Chondrocyte (in vitro differentiated cells): ENCODE measurements around the gene ZDHHC6. TPM values are rescaled to one million over a fixed set of nuclear protein-coding genes. Genes with fewer than 3 reads are reported as not detected.
"Not testable (repeated sequence)": the region's sequence is repeated elsewhere in the genome, so short reads cannot be mapped to it uniquely, and the experiment has no call there.

ENCODE experiments used
- DNase-seq: peaks from one replicate; pipeline ENCODE4 v3.0.0; 2021; ENCODE audit warnings: mixed read lengths, low spot score
- H3K27ac Mint-ChIP-seq: one replicate; pipeline ENCODE4 v1.8.0; 2021; ENCODE audit warnings: mild to moderate bottlenecking, moderate library complexity, mixed read lengths; ENCODE audit not compliant: unreplicated experiment
- H3K27me3 Mint-ChIP-seq: 2 replicates; pipeline ENCODE4 v1.8.0; 2021; ENCODE audit warnings: low read depth, mixed read lengths
- H3K36me3 Mint-ChIP-seq: 2 replicates; pipeline ENCODE4 v1.8.0; 2021; ENCODE audit warnings: low read depth, mixed read lengths
- H3K4me1 Mint-ChIP-seq: 2 replicates; pipeline ENCODE4 v1.8.0; 2021; ENCODE audit warnings: low read depth, mild to moderate bottlenecking, mixed read lengths
- H3K4me3 Mint-ChIP-seq: one replicate; pipeline ENCODE4 v1.8.0; 2021; ENCODE audit warnings: mild to moderate bottlenecking, moderate library complexity, mixed read lengths; ENCODE audit not compliant: unreplicated experiment
- H3K9me3 Mint-ChIP-seq: 2 replicates; pipeline ENCODE4 v1.8.0; 2021; ENCODE audit warnings: low read depth, mixed read lengths
- total RNA-seq: library from RNA; stranded (reverse); gene quantifications from 3 replicates; pipeline ENCODE4 v1.2.1, GENCODE V29; 2021
- TF ChIP-seq, protein P1 (sequence below): fragments of 200-600 bp; sonication (generic); IDR thresholded peaks from 2 replicates; pipeline ENCODE4 v1.5.0; 2021; ENCODE audit warnings: antibody characterized with exemption, mild to moderate bottlenecking, moderate library complexity

Gene ZDHHC6
- total RNA-seq, 1 donor from 2014 or later: 23.4 TPM

DNA sequence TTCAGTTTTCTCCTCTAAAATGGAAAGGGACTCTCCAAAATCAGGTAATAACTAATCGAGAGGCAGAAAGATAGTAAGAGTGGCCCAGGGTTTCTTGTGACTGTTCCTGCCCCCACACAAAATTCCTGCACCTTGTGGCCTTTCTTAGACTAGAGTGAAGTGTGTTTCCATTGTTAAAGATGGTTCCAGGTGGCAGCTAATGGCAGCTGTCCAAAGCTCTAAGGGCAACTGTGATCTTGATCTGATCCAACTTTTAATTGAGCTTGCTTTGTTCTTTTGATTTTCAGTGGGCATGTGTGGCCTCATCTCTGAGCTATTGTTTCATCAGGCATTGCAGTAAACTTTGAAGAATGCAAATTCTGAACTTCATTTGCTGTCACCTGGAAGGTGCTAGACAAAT is 53.4 kb downstream of the ZDHHC6 start:
- Mint-ChIP-seq H3K9me3 (no peaks in the 10 kb centered on the region), H3K4me1 (no peaks in the 10 kb centered on the region), H3K27me3 (peaks cover 2% of the 10 kb centered on the region), H3K4me3 (no peak overlapping the region), H3K36me3 (peaks cover 3% of the 10 kb centered on the region), H3K27ac (no peak overlapping the region)
- TF ChIP-seq, protein P1, sequence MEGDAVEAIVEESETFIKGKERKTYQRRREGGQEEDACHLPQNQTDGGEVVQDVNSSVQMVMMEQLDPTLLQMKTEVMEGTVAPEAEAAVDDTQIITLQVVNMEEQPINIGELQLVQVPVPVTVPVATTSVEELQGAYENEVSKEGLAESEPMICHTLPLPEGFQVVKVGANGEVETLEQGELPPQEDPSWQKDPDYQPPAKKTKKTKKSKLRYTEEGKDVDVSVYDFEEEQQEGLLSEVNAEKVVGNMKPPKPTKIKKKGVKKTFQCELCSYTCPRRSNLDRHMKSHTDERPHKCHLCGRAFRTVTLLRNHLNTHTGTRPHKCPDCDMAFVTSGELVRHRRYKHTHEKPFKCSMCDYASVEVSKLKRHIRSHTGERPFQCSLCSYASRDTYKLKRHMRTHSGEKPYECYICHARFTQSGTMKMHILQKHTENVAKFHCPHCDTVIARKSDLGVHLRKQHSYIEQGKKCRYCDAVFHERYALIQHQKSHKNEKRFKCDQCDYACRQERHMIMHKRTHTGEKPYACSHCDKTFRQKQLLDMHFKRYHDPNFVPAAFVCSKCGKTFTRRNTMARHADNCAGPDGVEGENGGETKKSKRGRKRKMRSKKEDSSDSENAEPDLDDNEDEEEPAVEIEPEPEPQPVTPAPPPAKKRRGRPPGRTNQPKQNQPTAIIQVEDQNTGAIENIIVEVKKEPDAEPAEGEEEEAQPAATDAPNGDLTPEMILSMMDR: no peak
- DNase-seq: no peak

DNA sequence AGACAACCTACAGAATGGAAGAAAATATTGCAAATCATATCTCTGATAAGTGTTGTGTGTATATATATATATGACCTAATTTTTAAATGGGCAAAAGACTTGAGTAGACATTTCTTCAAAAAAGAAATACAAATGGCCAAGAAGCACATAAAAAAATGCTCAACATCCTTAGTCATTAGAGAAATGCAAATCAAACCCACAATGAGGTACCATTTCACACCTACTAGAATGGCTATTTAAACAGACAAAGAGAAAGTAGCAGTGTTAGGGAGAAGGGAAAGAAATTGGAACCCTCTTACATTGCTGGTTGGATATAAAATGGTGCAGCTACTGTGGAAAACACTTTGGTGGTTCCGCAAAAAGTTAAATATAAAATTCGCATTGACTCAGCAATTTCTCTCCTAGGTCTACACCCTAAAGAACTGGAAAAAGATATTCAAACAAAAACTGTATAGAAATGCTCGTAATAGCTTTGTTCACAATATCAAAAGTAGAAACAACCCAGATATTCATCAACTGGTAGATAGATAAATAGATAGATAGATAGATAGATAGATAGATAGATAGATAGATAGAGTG is 56.5 kb downstream of the ZDHHC6 start:
- DNase-seq: no peak
- Mint-ChIP-seq H3K36me3 (peaks cover 3% of the 10 kb centered on the region), H3K27me3 (peaks cover 3% of the 10 kb centered on the region), H3K9me3 (no peaks in the 10 kb centered on the region), H3K4me3 (no peak overlapping the region), H3K27ac (no peak overlapping the region), H3K4me1 (no peaks in the 10 kb centered on the region)
- TF ChIP-seq, protein P1: no peak

DNA sequence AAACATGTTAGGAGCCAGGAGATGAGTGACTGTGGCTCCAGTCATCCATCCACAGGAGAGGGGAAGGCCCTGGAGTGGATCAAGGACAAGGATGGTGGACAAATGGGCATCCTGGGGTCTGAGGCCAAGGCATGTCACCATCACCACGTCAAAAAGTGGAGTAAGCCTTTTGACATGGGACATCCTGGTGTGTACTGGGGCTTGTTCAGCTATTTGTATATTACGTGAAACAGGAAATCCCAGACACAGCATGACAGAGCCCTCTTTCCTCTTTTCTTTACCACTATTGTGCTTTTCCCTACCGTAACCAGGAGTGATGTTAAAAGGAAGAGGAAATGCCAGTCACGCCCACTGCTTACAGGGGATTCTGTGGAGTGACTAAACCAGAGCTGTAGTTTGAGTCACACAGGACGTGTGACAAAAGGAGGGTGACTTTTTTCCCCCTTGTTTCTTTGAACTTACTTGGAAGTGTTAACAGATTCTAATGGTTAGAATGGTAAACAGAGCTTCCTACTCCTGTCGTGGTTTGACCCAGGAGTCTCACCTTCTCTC is 57.4 kb downstream of the ZDHHC6 start:
- no peaks in the 10 kb centered on the region for H3K9me3 Mint-ChIP-seq
- H3K4me1 Mint-ChIP-seq: no peaks in the 10 kb centered on the region
- H3K27ac Mint-ChIP-seq: no peak overlapping the region
- H3K4me3 Mint-ChIP-seq: no peak overlapping the region
- peaks cover 3% of the 10 kb centered on the region for H3K27me3 Mint-ChIP-seq
- DNase-seq: no peak
- TF ChIP-seq, protein P1: no peak
- peaks cover 3% of the 10 kb centered on the region for H3K36me3 Mint-ChIP-seq

DNA sequence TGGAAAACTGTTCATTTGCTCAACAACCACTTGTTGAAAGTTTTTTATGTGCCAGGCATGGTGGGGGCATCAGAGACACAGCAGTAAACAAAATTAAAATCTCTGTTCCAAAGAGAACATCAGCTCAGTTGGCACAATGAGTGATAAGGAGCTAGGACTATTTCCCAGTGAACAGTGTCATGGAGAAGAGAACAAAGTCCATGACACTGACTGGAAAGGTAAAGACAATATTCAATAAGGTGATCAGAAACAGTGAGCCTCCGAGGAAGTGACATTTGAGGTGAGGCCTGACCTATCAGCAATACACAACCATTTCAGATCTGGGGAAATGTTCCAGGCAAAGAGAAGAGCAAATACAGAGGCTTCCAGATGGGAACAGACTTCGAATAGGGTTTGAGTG is 58.2 kb downstream of the ZDHHC6 start:
- DNase-seq: no peak
- no peak overlapping the region for H3K4me3 Mint-ChIP-seq
- H3K4me1 Mint-ChIP-seq: no peaks in the 10 kb centered on the region
- peaks cover 3% of the 10 kb centered on the region for H3K27me3 Mint-ChIP-seq
- H3K9me3 Mint-ChIP-seq: no peaks in the 10 kb centered on the region
- no peaks in the 10 kb centered on the region for H3K36me3 Mint-ChIP-seq
- TF ChIP-seq, protein P1: no peak
- no peak overlapping the region for H3K27ac Mint-ChIP-seq

DNA sequence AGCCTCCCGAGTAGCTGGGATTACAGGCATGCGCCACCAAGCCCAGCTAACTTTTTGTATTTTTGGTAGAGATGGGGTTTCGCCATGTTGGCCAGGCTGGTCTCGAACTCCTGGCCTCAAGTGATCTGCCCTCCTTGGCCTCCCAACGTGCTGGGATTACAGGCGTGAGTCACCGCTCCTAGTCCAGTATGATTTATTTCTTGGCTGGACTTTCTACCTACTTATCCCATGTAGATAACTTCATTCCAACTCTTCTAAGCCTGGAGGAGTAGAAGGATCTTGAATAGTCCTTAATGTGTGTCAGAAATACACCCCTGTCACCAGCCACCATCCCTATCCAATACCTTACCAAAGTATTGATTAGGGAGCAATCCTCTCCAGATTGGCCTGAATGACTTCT is 58.7 kb downstream of the ZDHHC6 start:
- not testable (repeated sequence) for DNase-seq, H3K27me3 Mint-ChIP-seq, H3K9me3 Mint-ChIP-seq, H3K36me3 Mint-ChIP-seq, H3K4me1 Mint-ChIP-seq, H3K4me3 Mint-ChIP-seq, H3K27ac Mint-ChIP-seq

DNA sequence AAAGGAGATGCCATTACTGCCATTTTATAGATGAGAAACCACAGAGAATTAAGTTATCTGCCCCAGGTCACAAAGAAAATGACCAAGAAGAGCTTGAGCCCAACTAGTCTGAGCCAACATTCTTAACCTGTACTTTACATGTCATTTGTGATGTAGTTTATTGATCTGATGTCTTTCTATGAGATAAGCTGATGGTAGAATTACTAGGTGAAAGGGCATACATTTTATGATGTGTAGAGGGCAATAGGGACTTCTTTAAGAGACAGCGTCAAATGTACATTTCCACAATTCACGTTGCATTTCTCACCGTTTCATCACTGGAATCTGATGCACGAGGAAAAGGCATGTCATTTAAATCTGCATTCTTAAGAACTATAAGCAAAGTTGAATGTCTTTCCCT is 61.5 kb downstream of the ZDHHC6 start:
- no peak overlapping the region for H3K27ac Mint-ChIP-seq

More for the DNA sequence above, 61.5 kb downstream of the ZDHHC6 start:
- no peak overlapping the region for H3K4me3 Mint-ChIP-seq
- H3K9me3 Mint-ChIP-seq: no peaks in the 10 kb centered on the region
- H3K36me3 Mint-ChIP-seq: no peaks in the 10 kb centered on the region
- no peaks in the 10 kb centered on the region for H3K4me1 Mint-ChIP-seq
- peaks cover 2% of the 10 kb centered on the region for H3K27me3 Mint-ChIP-seq
- no peak for DNase-seq
- TF ChIP-seq, protein P1: no peak
